OCI-LY3 (cell line): ENCODE results near the gene TRAPPC2.

Experiments
- H2AFZ ChIP-seq: fragments of 200-600, 300-600 bp; shearing (Covaris generic); 2 replicates; pipeline ENCODE4 v1.6.0; 2014; ENCODE audit warnings: antibody characterized with exemption, low read depth, low read length
- H3K27ac ChIP-seq: fragments of 200-600, 300-600 bp; sonication (generic); 2 replicates; pipeline ENCODE4 v1.5.1; 2014; ENCODE audit warnings: mild to moderate bottlenecking, low read length, moderate library complexity, mixed read lengths
- H3K27me3 ChIP-seq: fragments of 200-600, 300-600 bp; sonication (generic); 2 replicates; pipeline ENCODE4 v1.6.1; 2014; ENCODE audit warnings: low read depth, low read length, mixed read lengths
- H3K36me3 ChIP-seq: fragments of 200-600, 300-600 bp; sonication (generic); replicated peaks from 2 replicates; pipeline ENCODE3; 2014; ENCODE audit warnings: low read depth, low read length, mixed read lengths
- H3K4me1 ChIP-seq: fragments of 300-600, 200-600 bp; sonication (generic); 2 replicates; pipeline ENCODE4 v1.6.1; 2014; ENCODE audit warnings: low read length, mixed read lengths
- H3K4me2 ChIP-seq: fragments of 200-600, 300-600 bp; sonication (generic); 2 replicates; pipeline ENCODE4 v1.6.1; 2014; ENCODE audit warnings: low read length, mixed read lengths
- H3K4me3 ChIP-seq: fragments of 300-600, 200-600 bp; sonication (generic); 2 replicates; pipeline ENCODE4 v1.5.1; 2014; ENCODE audit warnings: antibody characterized with exemption, mild to moderate bottlenecking, low read length, moderate library complexity
- H3K79me2 ChIP-seq: fragments of 300-600, 200-600 bp; shearing (Covaris generic); 2 replicates; pipeline ENCODE4 v1.6.1; 2014; ENCODE audit warnings: mild to moderate bottlenecking, low read length, mixed read lengths
- H3K9ac ChIP-seq: fragments of 300-600, 200-600 bp; shearing (Covaris generic); 2 replicates; pipeline ENCODE4 v1.6.0; 2014; ENCODE audit warnings: mild to moderate bottlenecking, low read length, moderate library complexity
- H3K9me3 ChIP-seq: fragments of 200-600, 300-600 bp; shearing (Covaris generic); 2 replicates; pipeline ENCODE4 v1.6.1; 2014; ENCODE audit warnings: low read length, mixed read lengths; ENCODE audit not compliant: insufficient read depth
- H4K20me1 ChIP-seq: fragments of 200-600, 300-600 bp; sonication (generic); 2 replicates; pipeline ENCODE4 v1.6.1; 2016; ENCODE audit warnings: low read length, mixed read lengths; ENCODE audit not compliant: insufficient read depth
- EZH2phosphoT487 ChIP-seq: fragments of 200-600 bp; shearing (Covaris generic); IDR thresholded peaks from 2 replicates; pipeline ENCODE4 v1.6.1; 2018; ENCODE audit warnings: antibody characterized with exemption, mixed run types, low read depth
- TF ChIP-seq, protein P1 (sequence below): fragments of 200-600, 300-600 bp; sonication (generic); IDR thresholded peaks from 2 replicates; pipeline ENCODE4 v1.5.1; 2014; ENCODE audit warnings: antibody characterized with exemption, low read length, low read depth

Gene TRAPPC2

DNA sequence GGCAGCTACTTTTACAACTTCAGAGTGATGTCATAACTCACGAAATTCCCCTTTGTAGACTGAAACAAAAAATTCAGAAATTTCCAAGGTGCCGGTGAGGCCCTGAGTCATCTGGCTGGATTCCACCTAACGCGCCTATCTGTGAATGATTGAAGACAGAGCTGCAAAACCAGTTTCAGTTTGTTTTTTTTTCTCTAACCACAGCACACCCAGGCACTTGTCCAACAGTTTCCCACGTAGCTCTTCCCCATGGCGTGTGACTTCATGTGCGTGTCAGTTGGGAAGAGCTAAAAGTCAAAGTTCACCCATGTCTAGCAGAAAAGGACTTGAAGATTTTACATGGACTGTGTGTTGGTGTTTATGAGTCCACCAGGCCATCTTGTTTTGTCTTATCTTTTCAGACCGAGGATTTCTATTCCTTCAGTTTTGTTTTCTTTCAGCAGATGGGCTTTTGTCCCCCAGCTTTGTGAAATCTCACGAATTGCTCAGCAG lies 65.1 kb downstream of the TRAPPC2 start:
- Histone ChIP-seq H3K27me3 (no peaks in the 10 kb centered on the region), H2AFZ (0 out of 2 replicates have a peak overlapping the region, but pooled peaks have one; percentile 60), H3K27ac (peak overlapping the region; percentile 92), H3K9ac (peak overlapping the region; percentile 15; the same call in 1 of the 2 replicates), H3K36me3 (no peaks in the 10 kb centered on the region), H3K4me3 (peak overlapping the region; percentile 66), H4K20me1 (no peaks in the 10 kb centered on the region), H3K9me3 (no peaks in the 10 kb centered on the region), H3K4me2 (peak overlapping the region; percentile 88), H3K4me1 (peaks cover 28% of the 10 kb centered on the region), H3K79me2 (no peaks in the 10 kb centered on the region)
- no peak for TF ChIP-seq EZH2phosphoT487
- TF ChIP-seq, protein P1, sequence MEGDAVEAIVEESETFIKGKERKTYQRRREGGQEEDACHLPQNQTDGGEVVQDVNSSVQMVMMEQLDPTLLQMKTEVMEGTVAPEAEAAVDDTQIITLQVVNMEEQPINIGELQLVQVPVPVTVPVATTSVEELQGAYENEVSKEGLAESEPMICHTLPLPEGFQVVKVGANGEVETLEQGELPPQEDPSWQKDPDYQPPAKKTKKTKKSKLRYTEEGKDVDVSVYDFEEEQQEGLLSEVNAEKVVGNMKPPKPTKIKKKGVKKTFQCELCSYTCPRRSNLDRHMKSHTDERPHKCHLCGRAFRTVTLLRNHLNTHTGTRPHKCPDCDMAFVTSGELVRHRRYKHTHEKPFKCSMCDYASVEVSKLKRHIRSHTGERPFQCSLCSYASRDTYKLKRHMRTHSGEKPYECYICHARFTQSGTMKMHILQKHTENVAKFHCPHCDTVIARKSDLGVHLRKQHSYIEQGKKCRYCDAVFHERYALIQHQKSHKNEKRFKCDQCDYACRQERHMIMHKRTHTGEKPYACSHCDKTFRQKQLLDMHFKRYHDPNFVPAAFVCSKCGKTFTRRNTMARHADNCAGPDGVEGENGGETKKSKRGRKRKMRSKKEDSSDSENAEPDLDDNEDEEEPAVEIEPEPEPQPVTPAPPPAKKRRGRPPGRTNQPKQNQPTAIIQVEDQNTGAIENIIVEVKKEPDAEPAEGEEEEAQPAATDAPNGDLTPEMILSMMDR: no peak

GRCh38 chrX:13667919-13668318 lies 66.5 kb downstream of the TRAPPC2 start:
- no peak overlapping the region for H3K9ac ChIP-seq
- H3K9me3 ChIP-seq: no peaks in the 10 kb centered on the region
- H4K20me1 ChIP-seq: no peaks in the 10 kb centered on the region
- H3K36me3 ChIP-seq: peaks cover 5% of the 10 kb centered on the region
- no peak overlapping the region for H3K4me2 ChIP-seq
- TF ChIP-seq, protein P1: no peak
- TF ChIP-seq EZH2phosphoT487: no peak
- H3K4me1 ChIP-seq: peaks cover 28% of the 10 kb centered on the region
- no peak overlapping the region for H2AFZ ChIP-seq
- H3K27me3 ChIP-seq: no peaks in the 10 kb centered on the region
- H3K27ac ChIP-seq: no peak overlapping the region
- no peak overlapping the region for H3K4me3 ChIP-seq
- H3K79me2 ChIP-seq: no peaks in the 10 kb centered on the region

DNA sequence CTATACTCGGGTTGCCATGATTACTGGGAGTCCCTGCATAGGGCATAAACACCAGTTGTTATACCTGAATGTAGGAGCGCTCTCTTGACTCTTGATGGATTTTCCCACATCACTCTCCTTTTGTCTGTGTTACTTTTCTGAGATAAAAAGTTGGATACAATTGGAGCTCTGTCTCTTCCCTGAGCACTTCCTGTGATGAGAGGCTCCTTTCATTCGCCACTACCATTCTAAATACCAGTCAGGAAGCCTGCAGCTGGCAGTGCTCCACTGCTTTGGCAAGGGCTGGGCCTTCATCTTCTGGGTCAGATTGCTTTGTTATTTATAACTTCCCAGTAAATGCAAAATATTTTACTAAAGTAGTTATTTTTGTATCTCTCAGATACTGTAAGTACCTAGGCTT lies 67.6 kb downstream of the TRAPPC2 start:
- peaks cover 28% of the 10 kb centered on the region for H3K4me1 ChIP-seq
- no peaks in the 10 kb centered on the region for H3K79me2 ChIP-seq
- H3K9ac ChIP-seq: no peak overlapping the region
- no peak overlapping the region for H2AFZ ChIP-seq
- TF ChIP-seq, protein P1: no peak
- no peak for TF ChIP-seq EZH2phosphoT487
- no peak overlapping the region for H3K4me2 ChIP-seq
- no peaks in the 10 kb centered on the region for H3K27me3 ChIP-seq
- H3K36me3 ChIP-seq: peaks cover 9% of the 10 kb centered on the region
- no peaks in the 10 kb centered on the region for H4K20me1 ChIP-seq
- no peak overlapping the region for H3K4me3 ChIP-seq
- no peaks in the 10 kb centered on the region for H3K9me3 ChIP-seq
- H3K27ac ChIP-seq: no peak overlapping the region

DNA sequence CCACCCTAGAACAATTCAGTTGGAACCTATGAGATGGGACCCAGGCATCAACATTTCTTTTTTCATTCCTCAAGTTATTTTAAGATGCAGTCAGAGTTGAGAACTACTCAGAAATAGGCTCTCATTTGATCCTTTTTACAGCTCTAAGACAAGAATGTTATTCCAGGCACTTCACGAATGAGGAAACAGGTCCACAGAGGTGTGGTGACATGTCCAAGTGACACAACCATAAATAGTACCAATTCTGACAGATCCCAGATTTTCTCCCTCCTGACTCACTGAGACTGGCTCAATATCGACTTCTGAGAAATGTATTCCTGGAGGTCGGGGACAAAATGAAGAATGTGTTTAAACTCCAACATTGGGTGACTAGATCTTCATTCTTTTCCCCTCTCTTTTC lies 70.4 kb downstream of the TRAPPC2 start:
- Histone ChIP-seq H3K4me1 (peaks cover 18% of the 10 kb centered on the region), H3K4me3 (no peak overlapping the region), H3K9ac (no peak overlapping the region), H3K4me2 (no peak overlapping the region), H3K9me3 (no peaks in the 10 kb centered on the region), H3K27ac (no peak overlapping the region), H3K79me2 (no peaks in the 10 kb centered on the region), H2AFZ (no peak overlapping the region), H4K20me1 (no peaks in the 10 kb centered on the region), H3K27me3 (no peaks in the 10 kb centered on the region), H3K36me3 (peaks cover 14% of the 10 kb centered on the region)
- TF ChIP-seq, protein P1: no peak
- TF ChIP-seq EZH2phosphoT487: no peak
